ENCODE results near the gene PCDH19.

The PCDH19 gene

DNA sequence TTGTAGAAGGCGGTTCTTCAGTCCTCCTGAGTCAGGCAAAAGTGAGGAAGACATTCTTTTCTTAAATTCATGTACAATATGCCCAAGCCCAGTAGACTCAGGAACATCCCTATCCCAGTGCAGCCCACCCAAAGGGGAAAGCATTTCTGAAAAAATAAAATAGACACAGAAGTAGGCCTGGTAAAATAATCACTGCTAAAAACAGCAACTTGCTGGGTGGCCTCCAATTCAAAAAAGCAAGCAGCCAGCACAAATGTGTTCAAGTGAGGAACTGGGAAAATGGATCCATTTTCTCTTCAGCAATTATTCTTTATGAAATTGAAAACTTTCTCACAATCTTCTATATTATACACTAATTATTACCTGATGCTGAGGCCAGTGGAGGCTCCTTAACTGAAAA, 165.4 kb downstream of the PCDH19 start:
- DNase-seq (ENCODE audit: low read depth): no peak
- no peak overlapping the region for H3K4me3 ChIP-seq (ENCODE audit: low read depth, low read length)
- no peak for TF ChIP-seq MYC (IDR thresholded peaks at IDR 0.05; ENCODE audit: low read depth, low read length)
- TF ChIP-seq POLR2A (IDR thresholded peaks at IDR 0.05; ENCODE audit: extremely low read depth, insufficient read length): no peak
- TF ChIP-seq, protein P1, sequence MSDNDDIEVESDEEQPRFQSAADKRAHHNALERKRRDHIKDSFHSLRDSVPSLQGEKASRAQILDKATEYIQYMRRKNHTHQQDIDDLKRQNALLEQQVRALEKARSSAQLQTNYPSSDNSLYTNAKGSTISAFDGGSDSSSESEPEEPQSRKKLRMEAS (IDR thresholded peaks at IDR 0.05; ENCODE audit: low read depth, low read length): no peak
- TF ChIP-seq, protein P2, sequence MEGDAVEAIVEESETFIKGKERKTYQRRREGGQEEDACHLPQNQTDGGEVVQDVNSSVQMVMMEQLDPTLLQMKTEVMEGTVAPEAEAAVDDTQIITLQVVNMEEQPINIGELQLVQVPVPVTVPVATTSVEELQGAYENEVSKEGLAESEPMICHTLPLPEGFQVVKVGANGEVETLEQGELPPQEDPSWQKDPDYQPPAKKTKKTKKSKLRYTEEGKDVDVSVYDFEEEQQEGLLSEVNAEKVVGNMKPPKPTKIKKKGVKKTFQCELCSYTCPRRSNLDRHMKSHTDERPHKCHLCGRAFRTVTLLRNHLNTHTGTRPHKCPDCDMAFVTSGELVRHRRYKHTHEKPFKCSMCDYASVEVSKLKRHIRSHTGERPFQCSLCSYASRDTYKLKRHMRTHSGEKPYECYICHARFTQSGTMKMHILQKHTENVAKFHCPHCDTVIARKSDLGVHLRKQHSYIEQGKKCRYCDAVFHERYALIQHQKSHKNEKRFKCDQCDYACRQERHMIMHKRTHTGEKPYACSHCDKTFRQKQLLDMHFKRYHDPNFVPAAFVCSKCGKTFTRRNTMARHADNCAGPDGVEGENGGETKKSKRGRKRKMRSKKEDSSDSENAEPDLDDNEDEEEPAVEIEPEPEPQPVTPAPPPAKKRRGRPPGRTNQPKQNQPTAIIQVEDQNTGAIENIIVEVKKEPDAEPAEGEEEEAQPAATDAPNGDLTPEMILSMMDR (IDR thresholded peaks at IDR 0.05; ENCODE audit: low read depth, low read length): no peak
